ENCODE results near the gene EYA2. TPM values are rescaled to one million over a fixed set of nuclear protein-coding genes. Genes with fewer than 3 reads are reported as not detected.

Gene EYA2
- total RNA-seq, 4 donors from 2014 or later: 2.0 to 11.0 (median 5.6) TPM

DNA sequence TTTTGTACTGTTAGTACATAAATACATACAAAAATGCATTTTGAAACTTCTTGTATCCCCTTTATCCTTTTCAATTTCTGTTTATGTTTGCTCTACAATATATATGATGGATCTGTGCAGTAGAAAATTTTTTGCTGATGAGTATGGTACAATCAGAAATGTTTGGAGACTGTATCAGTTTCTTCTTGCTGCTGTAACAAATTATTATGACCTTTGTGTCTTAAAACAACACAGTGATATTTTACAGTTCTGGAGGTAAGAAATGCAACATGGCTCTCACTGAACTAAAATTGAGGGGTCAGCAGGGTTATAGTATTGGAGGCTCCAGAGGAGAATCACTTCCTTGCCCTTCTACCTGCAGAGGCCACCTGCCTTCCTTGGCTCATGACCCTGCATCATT, 184.4 kb downstream of the EYA2 start:
- intact Hi-C loops (cut with DNase I; ENCODE audit: low total_unique reads): no loop called here
- no peak overlapping the region for H3K27ac ChIP-seq
- H3K4me3 ChIP-seq: no peak overlapping the region
- no peak for DNase-seq
- H3K27me3 ChIP-seq: peaks cover 0 to 4% of the 10 kb centered on the region in 2 donors
- no peaks in the 10 kb centered on the region for H3K36me3 ChIP-seq
- H3K9me3 ChIP-seq: no peaks in the 10 kb centered on the region
- no peak for TF ChIP-seq POLR2A (IDR thresholded peaks at IDR 0.05)
- TF ChIP-seq, protein P1, sequence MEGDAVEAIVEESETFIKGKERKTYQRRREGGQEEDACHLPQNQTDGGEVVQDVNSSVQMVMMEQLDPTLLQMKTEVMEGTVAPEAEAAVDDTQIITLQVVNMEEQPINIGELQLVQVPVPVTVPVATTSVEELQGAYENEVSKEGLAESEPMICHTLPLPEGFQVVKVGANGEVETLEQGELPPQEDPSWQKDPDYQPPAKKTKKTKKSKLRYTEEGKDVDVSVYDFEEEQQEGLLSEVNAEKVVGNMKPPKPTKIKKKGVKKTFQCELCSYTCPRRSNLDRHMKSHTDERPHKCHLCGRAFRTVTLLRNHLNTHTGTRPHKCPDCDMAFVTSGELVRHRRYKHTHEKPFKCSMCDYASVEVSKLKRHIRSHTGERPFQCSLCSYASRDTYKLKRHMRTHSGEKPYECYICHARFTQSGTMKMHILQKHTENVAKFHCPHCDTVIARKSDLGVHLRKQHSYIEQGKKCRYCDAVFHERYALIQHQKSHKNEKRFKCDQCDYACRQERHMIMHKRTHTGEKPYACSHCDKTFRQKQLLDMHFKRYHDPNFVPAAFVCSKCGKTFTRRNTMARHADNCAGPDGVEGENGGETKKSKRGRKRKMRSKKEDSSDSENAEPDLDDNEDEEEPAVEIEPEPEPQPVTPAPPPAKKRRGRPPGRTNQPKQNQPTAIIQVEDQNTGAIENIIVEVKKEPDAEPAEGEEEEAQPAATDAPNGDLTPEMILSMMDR (IDR thresholded peaks at IDR 0.05): no peak
- H3K4me1 ChIP-seq: no peaks in the 10 kb centered on the region

- intact Hi-C loops (cut with DNase I; ENCODE audit: low total_unique reads): no loop called here
- no peak for TF ChIP-seq POLR2A (IDR thresholded peaks at IDR 0.05)
- TF ChIP-seq, protein P1 (IDR thresholded peaks at IDR 0.05): no peak
- no peak overlapping the region for H3K27ac ChIP-seq
Measured at GRCh38 chr20:47080365-47080764, 185.7 kb downstream of the EYA2 start.

DNA sequence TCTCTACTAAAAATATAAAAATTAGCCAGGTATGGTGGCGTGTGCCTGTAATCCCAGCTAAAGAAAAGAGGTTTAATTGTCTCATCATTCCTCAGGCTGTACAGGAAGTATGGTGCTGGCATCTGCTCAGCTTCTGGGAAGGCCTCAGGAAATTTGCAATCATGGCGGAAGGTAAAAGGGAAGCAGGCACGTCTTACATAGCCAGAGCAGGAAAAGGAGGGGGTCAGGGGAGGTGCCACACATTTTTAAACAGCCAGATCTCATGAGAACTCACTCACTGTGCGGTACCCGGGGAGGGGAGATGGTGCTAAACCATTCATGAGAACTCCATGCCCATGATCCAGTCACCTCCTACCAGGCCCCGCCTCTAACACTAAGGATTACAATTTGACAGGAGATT, 191.7 kb downstream of the EYA2 start:
- intact Hi-C loops (cut with DNase I; ENCODE audit: low total_unique reads): no loop called here
- no peak for DNase-seq
- no peak for TF ChIP-seq POLR2A (IDR thresholded peaks at IDR 0.05)
- TF ChIP-seq, protein P1 (IDR thresholded peaks at IDR 0.05): no peak

More at GRCh38 chr20:47080365-47080764, 185.7 kb downstream of the EYA2 start:
- DNase-seq: no peak
- no peaks in the 10 kb centered on the region for H3K36me3 ChIP-seq
- peaks cover 0 to 4% of the 10 kb centered on the region in 2 donors for H3K27me3 ChIP-seq
- no peaks in the 10 kb centered on the region for H3K9me3 ChIP-seq
- H3K4me1 ChIP-seq: no peaks in the 10 kb centered on the region
- H3K4me3 ChIP-seq: no peak overlapping the region

GRCh38 chr20:47088335-47088734, 193.7 kb downstream of the EYA2 start:
- Histone ChIP-seq H3K9me3 (no peaks in the 10 kb centered on the region), H3K27me3 (no peaks in the 10 kb centered on the region), H3K36me3 (no peaks in the 10 kb centered on the region), H3K4me3 (no peak overlapping the region), H3K4me1 (no peaks in the 10 kb centered on the region), H3K27ac (no peak overlapping the region)
- DNase-seq: no peak
- intact Hi-C loops (cut with DNase I; ENCODE audit: low total_unique reads): no loop called here
- TF ChIP-seq, protein P1 (IDR thresholded peaks at IDR 0.05): no peak
- no peak for TF ChIP-seq POLR2A (IDR thresholded peaks at IDR 0.05)

More for the DNA sequence above, 191.7 kb downstream of the EYA2 start:
- Histone ChIP-seq H3K27ac (no peak overlapping the region), H3K4me1 (no peaks in the 10 kb centered on the region), H3K4me3 (no peak overlapping the region), H3K9me3 (no peaks in the 10 kb centered on the region), H3K36me3 (no peaks in the 10 kb centered on the region), H3K27me3 (no peaks in the 10 kb centered on the region)

GRCh38 chr20:47089151-47089550, 194.5 kb downstream of the EYA2 start:
- Histone ChIP-seq H3K27ac (no peak overlapping the region), H3K27me3 (no peaks in the 10 kb centered on the region), H3K9me3 (no peaks in the 10 kb centered on the region), H3K4me1 (no peaks in the 10 kb centered on the region), H3K4me3 (no peak overlapping the region), H3K36me3 (no peaks in the 10 kb centered on the region)
- DNase-seq: no peak
- TF ChIP-seq, protein P1 (IDR thresholded peaks at IDR 0.05): no peak
- no peak for TF ChIP-seq POLR2A (IDR thresholded peaks at IDR 0.05)
- intact Hi-C loops (cut with DNase I; ENCODE audit: low total_unique reads): no loop called here
